Measurements from ENCODE around the gene UBE2I.
"Not testable (repeated sequence)": the region's sequence is repeated elsewhere in the genome, so short reads cannot be mapped to it uniquely, and the experiment has no call there.

Gene UBE2I

DNA sequence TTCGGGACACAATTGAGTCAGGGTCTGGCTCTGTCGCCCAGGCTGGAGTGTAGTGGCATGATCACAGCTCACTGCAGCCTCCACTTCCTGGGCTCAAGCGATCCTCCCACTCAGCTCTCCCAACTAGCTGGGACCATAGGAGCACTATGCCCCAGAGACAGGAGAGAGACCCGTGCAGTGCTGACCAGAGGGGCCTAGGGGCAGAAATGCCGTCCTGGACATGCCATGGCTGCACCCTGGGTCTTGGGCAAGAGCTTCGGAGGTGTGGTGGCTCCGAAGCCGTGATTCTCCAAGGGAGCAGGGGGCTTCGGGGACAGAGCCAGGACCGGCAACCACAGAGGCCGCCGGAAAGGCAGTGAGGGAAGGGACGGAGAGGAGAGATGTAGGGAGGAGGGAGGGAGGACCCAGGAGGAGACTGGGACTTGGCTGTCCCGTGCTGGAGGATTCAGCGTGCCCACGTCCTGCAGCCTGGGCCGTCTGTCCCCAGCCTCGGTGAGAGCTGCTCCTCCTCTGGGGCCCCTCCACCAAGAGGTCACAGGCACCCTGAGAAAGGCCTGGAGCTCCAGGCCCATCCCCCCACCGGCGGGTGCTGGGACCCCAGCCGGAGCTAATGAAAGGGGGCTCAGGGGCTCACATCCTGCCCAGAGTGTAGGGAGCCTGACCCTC lies 31.7 kb upstream of the UBE2I start:
- no peak for DNase-seq

GRCh38 chr16:1278477-1278876 lies 31.0 kb upstream of the UBE2I start:
- DNase-seq: no peak

DNA sequence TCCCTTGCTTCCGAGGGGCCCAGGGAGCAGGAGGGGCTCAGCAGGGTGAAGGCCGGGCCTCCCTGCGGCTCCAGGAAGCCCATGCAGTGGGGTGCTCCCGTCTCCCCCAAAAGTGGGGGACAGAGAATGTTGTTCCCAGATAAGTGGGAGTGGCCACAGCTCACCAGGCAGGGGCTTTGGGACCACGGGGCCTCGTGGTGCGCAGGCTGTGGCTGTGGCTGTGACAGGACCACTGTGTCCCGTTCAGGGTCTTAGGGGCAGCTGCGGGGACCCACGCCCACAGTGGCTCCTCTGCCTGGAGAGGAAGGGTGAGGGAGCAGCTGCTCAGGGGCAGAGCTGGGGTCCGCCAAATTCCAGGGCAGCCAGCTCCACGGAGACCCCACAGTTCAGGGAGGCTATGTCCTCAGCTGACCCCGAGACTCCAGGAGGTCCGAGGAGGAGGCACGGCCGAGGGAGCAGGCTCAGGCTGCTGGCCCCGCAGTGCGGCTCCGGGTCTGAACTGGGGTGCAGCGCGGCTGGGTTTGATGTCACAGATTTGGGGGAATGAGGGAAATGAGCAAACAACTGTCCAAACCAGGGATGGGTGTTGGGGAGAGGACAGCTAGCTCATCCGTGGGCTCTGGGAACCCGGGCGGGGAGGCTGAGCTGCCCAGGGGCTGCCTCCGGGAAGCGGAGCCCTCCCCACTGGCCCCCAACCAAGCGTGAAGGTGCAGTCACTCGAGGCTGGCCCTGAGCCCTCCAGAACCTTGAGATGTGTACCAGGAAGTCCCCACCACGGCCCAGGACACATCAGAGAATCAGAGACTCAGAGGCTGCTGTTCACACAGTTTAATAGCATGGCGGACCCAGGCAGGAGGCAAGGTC lies 30.1 kb upstream of the UBE2I start:
- DNase-seq: no peak

DNA sequence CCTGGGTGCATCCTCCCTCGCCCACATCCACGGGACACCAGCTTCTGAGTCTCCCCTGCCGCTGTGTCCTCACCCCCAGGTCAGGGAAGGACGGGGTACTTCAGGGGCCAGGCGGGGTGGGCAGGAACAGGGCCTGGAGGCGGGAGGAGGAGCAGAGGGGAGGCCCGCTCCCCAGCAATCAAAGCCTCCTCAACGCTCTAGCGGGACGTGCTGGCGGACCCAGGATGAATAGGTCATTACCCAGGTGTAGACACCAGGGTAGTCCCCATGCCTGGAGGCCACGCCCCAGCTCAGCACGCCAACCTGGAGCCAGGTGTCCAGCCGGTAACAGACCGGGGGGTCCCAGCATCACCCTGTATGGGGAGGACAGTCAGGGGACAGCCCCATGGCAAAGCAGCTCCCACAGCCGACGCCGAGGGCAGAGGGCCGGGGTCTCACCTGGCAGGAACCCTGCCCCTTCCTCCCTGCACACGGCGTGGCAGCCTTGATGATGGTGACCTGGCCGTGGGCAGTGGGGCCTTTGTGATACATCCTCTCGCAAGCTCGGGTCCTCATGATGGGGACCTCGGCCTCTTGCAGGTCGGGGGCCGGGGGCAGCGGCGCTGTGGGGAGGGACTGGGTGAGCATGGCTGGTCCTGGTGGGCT lies 29.4 kb upstream of the UBE2I start:
- no peak for DNase-seq

GRCh38 chr16:1280783-1281182 lies 28.7 kb upstream of the UBE2I start:
- no peak for DNase-seq

DNA sequence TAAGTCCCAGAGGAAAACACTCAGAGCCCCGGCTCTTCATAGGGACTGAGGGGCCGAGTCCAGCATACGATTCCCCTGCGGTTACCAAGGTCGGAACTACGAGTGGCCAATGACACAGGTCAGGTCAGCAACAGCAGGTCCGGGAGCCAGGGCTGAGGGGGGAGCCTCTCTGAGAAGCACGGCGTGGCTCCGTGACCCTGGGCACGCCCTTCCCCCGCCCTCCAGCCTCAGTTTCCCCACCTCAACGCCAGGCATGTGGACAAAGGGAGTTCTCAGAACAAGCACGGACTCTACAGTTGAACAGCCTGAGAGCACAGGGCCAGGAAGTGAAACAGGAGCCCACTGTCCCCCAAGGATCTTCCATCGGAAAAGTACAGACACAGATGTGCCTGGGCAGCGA lies 27.9 kb upstream of the UBE2I start:
- no peak for DNase-seq

DNA sequence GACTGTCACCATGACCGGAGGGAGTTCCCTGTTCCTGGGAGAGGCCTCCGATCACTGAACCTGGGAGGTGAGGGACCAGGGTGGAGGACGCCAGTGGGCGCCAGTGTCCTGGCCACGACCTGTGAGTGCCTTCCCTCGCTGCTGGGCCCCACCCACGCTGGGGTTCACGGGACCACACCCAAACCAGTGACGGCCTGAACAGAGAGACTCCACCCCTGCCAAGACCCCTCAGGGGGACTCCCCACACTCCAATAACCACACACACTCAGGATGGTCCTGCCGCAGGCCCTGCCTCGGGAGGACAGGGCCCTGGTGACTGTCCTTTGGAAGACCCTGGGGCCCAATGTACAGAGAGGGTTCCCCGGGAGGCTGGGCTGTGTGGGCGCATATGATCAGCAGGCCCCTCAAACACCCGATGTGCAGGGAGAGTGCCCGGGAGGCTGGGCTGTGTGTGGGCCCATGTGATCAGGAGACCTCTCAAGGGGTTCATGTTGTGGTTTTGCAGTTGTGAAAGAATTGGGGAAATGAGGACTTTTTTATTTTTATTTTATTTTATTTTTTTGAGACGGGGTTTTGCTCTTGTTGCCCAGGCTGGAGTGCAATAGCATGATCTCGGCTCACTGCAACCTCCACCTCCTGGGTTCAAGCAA lies 27.0 kb upstream of the UBE2I start:
- no peak for DNase-seq

- DNase-seq: no peak
Observed at GRCh38 chr16:1283296-1283695, 26.1 kb upstream of the UBE2I start.

DNA sequence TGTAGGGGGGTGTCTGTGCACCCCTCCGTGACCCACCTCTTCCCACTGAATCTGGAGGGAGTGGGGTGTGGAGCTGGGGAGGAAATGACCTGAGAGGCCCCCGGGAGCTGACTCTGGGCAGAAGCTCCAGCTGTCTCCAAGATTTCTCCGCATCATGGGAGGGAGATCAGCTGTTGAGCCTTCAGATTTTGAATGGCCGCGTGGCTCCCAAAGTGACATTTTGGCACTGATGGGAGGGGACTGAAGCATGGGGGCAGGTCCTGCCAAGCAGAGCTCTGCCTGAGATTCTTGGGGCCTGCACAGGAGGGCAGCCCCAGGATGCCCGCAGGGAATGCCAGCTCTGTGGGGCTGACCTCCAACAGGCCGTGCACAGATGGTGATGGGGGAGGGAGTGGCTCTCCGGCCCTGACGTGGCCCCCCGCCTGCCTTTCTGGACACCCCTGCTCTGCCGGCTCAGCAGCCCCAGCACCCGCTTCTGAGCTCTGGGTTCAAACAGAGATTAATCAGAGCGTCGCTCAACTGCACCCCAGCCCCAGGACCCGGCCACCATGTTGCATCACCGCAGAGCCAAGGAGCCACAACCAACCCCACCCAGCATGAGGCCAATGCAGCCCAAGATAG lies 25.3 kb upstream of the UBE2I start:
- DNase-seq: no peak

- no peak for DNase-seq
Observed at GRCh38 chr16:1285669-1286512, 23.5 kb upstream of the UBE2I start.

DNA sequence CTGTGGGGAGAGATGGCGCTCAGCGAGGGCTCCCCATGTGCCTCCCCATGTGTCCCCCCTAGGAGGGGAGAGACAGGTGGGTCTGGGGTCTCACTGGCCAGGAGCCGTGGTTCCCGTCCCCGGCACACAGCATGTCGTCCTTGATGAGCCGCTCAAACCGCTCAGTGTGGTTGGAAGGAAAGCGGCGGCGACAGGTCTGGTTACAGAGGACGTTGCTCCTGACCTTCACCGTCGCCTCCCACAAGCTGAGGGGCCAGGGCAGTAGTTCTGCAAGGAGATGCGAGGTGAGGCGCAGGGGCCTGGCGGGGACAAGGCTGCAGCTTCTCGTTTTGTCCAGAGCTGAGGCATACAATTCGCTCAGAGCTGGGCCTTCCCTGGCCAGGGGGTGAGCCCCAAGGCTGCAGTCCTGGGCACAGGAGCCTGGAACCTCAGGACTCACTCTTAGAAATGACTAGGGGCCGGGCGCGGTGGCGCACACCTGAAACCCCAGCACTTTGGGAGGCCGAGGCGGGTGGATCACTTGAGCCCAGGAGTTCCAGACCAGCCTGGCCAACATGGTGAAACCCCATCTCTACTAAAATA lies 22.8 kb upstream of the UBE2I start:
- DNase-seq: no peak

- no peak for DNase-seq
Observed at GRCh38 chr16:1287982-1288670, 21.3 kb upstream of the UBE2I start.

DNA sequence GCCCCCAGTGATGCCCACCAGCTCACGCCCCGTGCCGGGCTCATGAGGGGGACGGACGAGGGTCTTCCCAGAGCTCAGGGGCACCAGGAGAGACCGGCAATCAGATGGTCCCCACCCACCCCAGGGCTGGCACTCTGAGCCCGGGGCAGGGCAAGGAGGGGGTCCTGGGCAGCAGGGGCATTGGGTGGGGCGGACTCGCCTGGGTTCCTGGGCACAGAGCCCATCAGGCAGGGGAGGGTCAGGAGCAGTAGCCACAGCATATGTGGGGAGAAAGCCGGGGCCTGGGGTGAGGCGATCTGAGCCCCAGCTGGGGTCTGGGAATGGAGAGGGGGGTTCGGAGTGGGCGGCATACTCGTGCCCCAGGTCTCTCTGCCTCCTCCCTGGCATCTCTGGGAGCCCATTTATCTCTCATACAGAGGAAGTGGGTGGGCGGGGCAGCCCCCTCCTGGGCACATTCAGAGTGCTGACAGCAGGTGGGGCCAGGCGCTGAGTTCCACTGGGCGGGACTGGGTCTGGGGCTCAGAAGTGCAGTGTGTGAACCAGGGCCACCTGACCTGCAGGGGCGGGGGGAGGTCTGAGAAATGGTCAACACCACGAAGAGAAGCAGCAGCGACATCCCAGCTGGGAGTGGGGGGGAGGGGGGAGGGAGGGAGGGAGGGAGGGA lies 20.5 kb upstream of the UBE2I start:
- no peak for DNase-seq

DNA sequence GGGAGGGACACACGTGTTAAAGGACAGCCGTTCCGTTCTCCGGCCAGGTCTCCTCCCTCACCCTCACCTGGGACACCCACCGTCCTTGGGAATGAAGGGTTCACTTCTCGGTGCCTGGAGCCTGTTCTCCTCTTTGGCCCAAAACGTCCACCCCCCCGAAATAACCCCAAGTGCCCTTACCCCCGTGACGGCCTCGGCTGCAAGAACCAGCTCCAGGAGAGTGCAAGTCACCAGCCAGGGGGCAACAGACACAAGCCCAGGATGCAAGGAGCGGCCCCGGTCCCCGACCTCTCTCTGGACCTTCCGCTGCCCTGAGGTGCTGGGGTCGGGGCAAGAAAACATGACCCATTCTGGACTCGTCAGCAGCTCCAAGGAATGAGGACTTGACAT lies 20.0 kb upstream of the UBE2I start:
- no peak for DNase-seq

- no peak for DNase-seq
Observed at GRCh38 chr16:1290063-1290501, 19.4 kb upstream of the UBE2I start.

DNA sequence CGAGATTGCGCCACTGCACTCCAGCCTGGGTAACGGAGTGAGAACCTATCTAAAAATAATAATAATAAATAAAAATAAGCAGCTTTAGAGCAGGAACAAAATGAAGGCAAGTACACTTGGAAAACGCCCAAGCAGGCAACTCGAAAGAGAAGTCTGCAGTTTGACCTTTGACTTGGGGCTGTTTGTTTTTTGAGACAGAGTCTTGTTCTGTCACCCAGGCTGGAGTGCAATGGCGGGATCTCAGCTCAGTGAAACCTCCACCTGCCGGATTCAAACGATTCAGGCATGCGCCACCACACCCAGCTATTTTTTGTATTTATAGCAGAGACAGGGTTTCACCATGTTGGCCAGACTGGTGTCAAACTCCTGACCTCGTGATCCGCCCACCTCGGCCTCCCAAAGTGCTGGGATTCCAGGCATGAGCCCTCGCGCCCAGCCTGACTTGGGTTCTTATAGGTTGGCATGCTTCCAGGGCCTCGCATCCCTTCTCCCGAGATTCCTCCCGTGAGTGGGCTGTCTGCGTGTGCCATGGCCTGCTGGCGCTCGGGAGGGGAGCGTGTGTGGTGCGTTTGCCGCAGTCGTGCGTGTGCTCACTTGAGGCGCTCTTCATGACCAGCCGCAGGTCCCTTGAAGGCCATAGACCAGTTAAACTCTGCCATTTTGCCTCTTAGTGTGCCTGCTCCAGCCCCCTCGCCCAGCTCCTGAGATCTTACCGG lies 18.4 kb upstream of the UBE2I start:
- DNase-seq: no peak

GRCh38 chr16:1291576-1291974 lies 17.9 kb upstream of the UBE2I start:
- no peak for DNase-seq

- DNase-seq: not testable (repeated sequence)
Observed at GRCh38 chr16:1292208-1292607, 17.2 kb upstream of the UBE2I start.

DNA sequence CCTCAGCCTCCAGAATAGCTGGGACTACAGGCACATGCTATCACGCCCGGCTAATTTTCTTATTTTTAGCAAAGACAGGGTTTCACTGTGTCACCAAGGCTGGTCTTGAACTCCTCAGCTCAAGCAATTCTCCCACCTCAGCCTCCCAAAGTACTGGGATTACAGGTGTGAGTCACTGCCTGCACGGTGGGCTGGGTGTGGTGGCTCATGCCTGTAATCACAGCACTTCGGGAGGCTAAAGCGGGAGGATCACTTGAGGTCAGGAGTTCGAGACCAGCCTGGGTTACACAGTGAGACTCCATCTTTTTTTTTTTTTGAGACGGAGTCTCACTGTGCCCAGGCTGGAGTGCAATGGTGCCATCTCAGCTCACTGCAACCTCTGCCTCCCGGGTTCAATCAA lies 16.6 kb upstream of the UBE2I start:
- DNase-seq: not testable (repeated sequence)
